ENCODE results near the gene ADCYAP1R1.

ADCYAP1R1 gene

GRCh38 chr7:31096198-31096876 is 44.2 kb downstream of the ADCYAP1R1 start:
- H3K4me3 ChIP-seq (ENCODE audit: insufficient read depth, low read depth, low read length, poor library complexity, severe bottlenecking): no peak overlapping the region
- no peaks in the 10 kb centered on the region for H3K36me3 ChIP-seq (ENCODE audit: control insufficient read depth, insufficient read depth, low read length)
- H3K4me1 ChIP-seq (ENCODE audit: control insufficient read depth, insufficient read depth, low read length, poor library complexity, severe bottlenecking): no peaks in the 10 kb centered on the region
- H3K27ac ChIP-seq (ENCODE audit: insufficient read depth, low read length, poor library complexity, severe bottlenecking): no peak overlapping the region
- H3K9me3 ChIP-seq (ENCODE audit: control insufficient read depth, low read length): no peaks in the 10 kb centered on the region
- no peak for DNase-seq
- H3K27me3 ChIP-seq (replicated peaks; ENCODE audit: control insufficient read depth, insufficient read depth, low read length, poor library complexity, severe bottlenecking): no peaks in the 10 kb centered on the region

GRCh38 chr7:31096877-31097258 is 44.8 kb downstream of the ADCYAP1R1 start:
- Histone ChIP-seq H3K9me3 (ENCODE audit: control insufficient read depth, low read length) (no peaks in the 10 kb centered on the region), H3K27ac (ENCODE audit: insufficient read depth, low read length, poor library complexity, severe bottlenecking) (no peak overlapping the region), H3K4me3 (ENCODE audit: insufficient read depth, low read depth, low read length, poor library complexity, severe bottlenecking) (no peak overlapping the region), H3K27me3 (replicated peaks; ENCODE audit: control insufficient read depth, insufficient read depth, low read length, poor library complexity, severe bottlenecking) (no peaks in the 10 kb centered on the region), H3K4me1 (ENCODE audit: control insufficient read depth, insufficient read depth, low read length, poor library complexity, severe bottlenecking) (no peaks in the 10 kb centered on the region), H3K36me3 (ENCODE audit: control insufficient read depth, insufficient read depth, low read length) (no peaks in the 10 kb centered on the region)
- no peak for DNase-seq

- H3K4me1 ChIP-seq (ENCODE audit: control insufficient read depth, insufficient read depth, low read length, poor library complexity, severe bottlenecking): no peaks in the 10 kb centered on the region
- DNase-seq: no peak
- no peaks in the 10 kb centered on the region for H3K9me3 ChIP-seq (ENCODE audit: control insufficient read depth, low read length)
- H3K27me3 ChIP-seq (replicated peaks; ENCODE audit: control insufficient read depth, insufficient read depth, low read length, poor library complexity, severe bottlenecking): no peaks in the 10 kb centered on the region
- H3K36me3 ChIP-seq (ENCODE audit: control insufficient read depth, insufficient read depth, low read length): no peaks in the 10 kb centered on the region
- H3K4me3 ChIP-seq (ENCODE audit: insufficient read depth, low read depth, low read length, poor library complexity, severe bottlenecking): no peak overlapping the region
- no peak overlapping the region for H3K27ac ChIP-seq (ENCODE audit: insufficient read depth, low read length, poor library complexity, severe bottlenecking)
These were observed 46.7 kb downstream of the ADCYAP1R1 start for GRCh38 chr7:31098642-31099360.

GRCh38 chr7:31099451-31100444 is 47.6 kb downstream of the ADCYAP1R1 start:
- no peak overlapping the region for H3K4me3 ChIP-seq (ENCODE audit: insufficient read depth, low read depth, low read length, poor library complexity, severe bottlenecking)
- H3K27me3 ChIP-seq (replicated peaks; ENCODE audit: control insufficient read depth, insufficient read depth, low read length, poor library complexity, severe bottlenecking): no peaks in the 10 kb centered on the region
- no peaks in the 10 kb centered on the region for H3K36me3 ChIP-seq (ENCODE audit: control insufficient read depth, insufficient read depth, low read length)
- no peak for DNase-seq
- no peaks in the 10 kb centered on the region for H3K9me3 ChIP-seq (ENCODE audit: control insufficient read depth, low read length)
- H3K27ac ChIP-seq (ENCODE audit: insufficient read depth, low read length, poor library complexity, severe bottlenecking): no peak overlapping the region
- no peaks in the 10 kb centered on the region for H3K4me1 ChIP-seq (ENCODE audit: control insufficient read depth, insufficient read depth, low read length, poor library complexity, severe bottlenecking)

- Histone ChIP-seq H3K36me3 (ENCODE audit: control insufficient read depth, insufficient read depth, low read length) (no peaks in the 10 kb centered on the region), H3K9me3 (ENCODE audit: control insufficient read depth, low read length) (no peaks in the 10 kb centered on the region), H3K27me3 (replicated peaks; ENCODE audit: control insufficient read depth, insufficient read depth, low read length, poor library complexity, severe bottlenecking) (no peaks in the 10 kb centered on the region), H3K4me3 (ENCODE audit: insufficient read depth, low read depth, low read length, poor library complexity, severe bottlenecking) (no peak overlapping the region), H3K27ac (ENCODE audit: insufficient read depth, low read length, poor library complexity, severe bottlenecking) (no peak overlapping the region), H3K4me1 (ENCODE audit: control insufficient read depth, insufficient read depth, low read length, poor library complexity, severe bottlenecking) (no peaks in the 10 kb centered on the region)
- DNase-seq: no peak
These were observed 48.3 kb downstream of the ADCYAP1R1 start for GRCh38 chr7:31100445-31100844.

- Histone ChIP-seq H3K36me3 (ENCODE audit: control insufficient read depth, insufficient read depth, low read length) (no peaks in the 10 kb centered on the region), H3K4me1 (ENCODE audit: control insufficient read depth, insufficient read depth, low read length, poor library complexity, severe bottlenecking) (no peaks in the 10 kb centered on the region), H3K4me3 (ENCODE audit: insufficient read depth, low read depth, low read length, poor library complexity, severe bottlenecking) (no peak overlapping the region), H3K27ac (ENCODE audit: insufficient read depth, low read length, poor library complexity, severe bottlenecking) (no peak overlapping the region), H3K27me3 (replicated peaks; ENCODE audit: control insufficient read depth, insufficient read depth, low read length, poor library complexity, severe bottlenecking) (no peaks in the 10 kb centered on the region), H3K9me3 (ENCODE audit: control insufficient read depth, low read length) (no peaks in the 10 kb centered on the region)
- no peak for DNase-seq
These were observed 48.8 kb downstream of the ADCYAP1R1 start for GRCh38 chr7:31100871-31101270.

GRCh38 chr7:31101544-31101943 is 49.4 kb downstream of the ADCYAP1R1 start:
- Histone ChIP-seq H3K4me3 (ENCODE audit: insufficient read depth, low read depth, low read length, poor library complexity, severe bottlenecking) (no peak overlapping the region), H3K27me3 (replicated peaks; ENCODE audit: control insufficient read depth, insufficient read depth, low read length, poor library complexity, severe bottlenecking) (no peaks in the 10 kb centered on the region), H3K36me3 (ENCODE audit: control insufficient read depth, insufficient read depth, low read length) (no peaks in the 10 kb centered on the region), H3K27ac (ENCODE audit: insufficient read depth, low read length, poor library complexity, severe bottlenecking) (no peak overlapping the region), H3K4me1 (ENCODE audit: control insufficient read depth, insufficient read depth, low read length, poor library complexity, severe bottlenecking) (no peaks in the 10 kb centered on the region), H3K9me3 (ENCODE audit: control insufficient read depth, low read length) (no peaks in the 10 kb centered on the region)
- DNase-seq: no peak

GRCh38 chr7:31102151-31102972 is 50.3 kb downstream of the ADCYAP1R1 start:
- no peak overlapping the region for H3K4me3 ChIP-seq (ENCODE audit: insufficient read depth, low read depth, low read length, poor library complexity, severe bottlenecking)
- H3K27me3 ChIP-seq (replicated peaks; ENCODE audit: control insufficient read depth, insufficient read depth, low read length, poor library complexity, severe bottlenecking): no peaks in the 10 kb centered on the region

GRCh38 chr7:31102973-31103850 is 51.1 kb downstream of the ADCYAP1R1 start:
- H3K9me3 ChIP-seq (ENCODE audit: control insufficient read depth, low read length): no peaks in the 10 kb centered on the region
- H3K27me3 ChIP-seq (replicated peaks; ENCODE audit: control insufficient read depth, insufficient read depth, low read length, poor library complexity, severe bottlenecking): no peaks in the 10 kb centered on the region
- no peak for DNase-seq

More at GRCh38 chr7:31102151-31102972, 50.3 kb downstream of the ADCYAP1R1 start:
- Histone ChIP-seq H3K36me3 (ENCODE audit: control insufficient read depth, insufficient read depth, low read length) (no peaks in the 10 kb centered on the region), H3K9me3 (ENCODE audit: control insufficient read depth, low read length) (no peaks in the 10 kb centered on the region), H3K4me1 (ENCODE audit: control insufficient read depth, insufficient read depth, low read length, poor library complexity, severe bottlenecking) (no peaks in the 10 kb centered on the region), H3K27ac (ENCODE audit: insufficient read depth, low read length, poor library complexity, severe bottlenecking) (no peak overlapping the region)
- DNase-seq: no peak

More at GRCh38 chr7:31102973-31103850, 51.1 kb downstream of the ADCYAP1R1 start:
- Histone ChIP-seq H3K36me3 (ENCODE audit: control insufficient read depth, insufficient read depth, low read length) (no peaks in the 10 kb centered on the region), H3K4me3 (ENCODE audit: insufficient read depth, low read depth, low read length, poor library complexity, severe bottlenecking) (no peak overlapping the region), H3K27ac (ENCODE audit: insufficient read depth, low read length, poor library complexity, severe bottlenecking) (no peak overlapping the region), H3K4me1 (ENCODE audit: control insufficient read depth, insufficient read depth, low read length, poor library complexity, severe bottlenecking) (no peaks in the 10 kb centered on the region)
